ENCODE measurements around the gene FCRLA.

The FCRLA gene

GRCh38 chr1:161747801-161748200 lies 40.8 kb downstream of the FCRLA start:
- H3K9me3 ChIP-seq (ENCODE audit: insufficient read depth, low read length), result no peaks in the 10 kb centered on the region
- H3K27me3 ChIP-seq (ENCODE audit: low read length), result no peaks in the 10 kb centered on the region
- TF ChIP-seq CTCF (IDR thresholded peaks at IDR 0.05; ENCODE audit: insufficient read depth, low read length, poor library complexity, severe bottlenecking) (no peak), EZH2phosphoT487 (conservative IDR thresholded peaks at IDR 0.05; ENCODE audit: low read length) (no peak)
- no peak overlapping the region for H3K4me2 ChIP-seq (ENCODE audit: low read depth, low read length, poor library complexity, severe bottlenecking)
- no peak overlapping the region for H3K27ac ChIP-seq (ENCODE audit: low read depth, low read length)
- H3K79me2 ChIP-seq (ENCODE audit: insufficient read depth, low read length), result peaks cover 27% of the 10 kb centered on the region
- no peak overlapping the region for H3K9ac ChIP-seq (ENCODE audit: low read length)
- no peak overlapping the region for H2AFZ ChIP-seq (ENCODE audit: low read depth, low read length, severe bottlenecking)
- H3K9me2 ChIP-seq (replicated peaks; ENCODE audit: insufficient read depth, low read length), result no peaks in the 10 kb centered on the region
- H3K36me3 ChIP-seq (ENCODE audit: low read length), result peaks cover 7% of the 10 kb centered on the region; the same call in 1 of the 2 replicates
- no peak overlapping the region for H3K4me3 ChIP-seq (ENCODE audit: insufficient read depth, low read length, poor library complexity, severe bottlenecking)
- H3F3A ChIP-seq (ENCODE audit: insufficient read depth), result peaks cover 9% of the 10 kb centered on the region; the same call in 1 of the 2 replicates
- no peaks in the 10 kb centered on the region for H4K20me1 ChIP-seq (ENCODE audit: low read depth, low read length)

GRCh38 chr1:161749509-161750407 lies 42.7 kb downstream of the FCRLA start, which contains the start of gene DUSP12:
Gene DUSP12 (plus strand): TSS chr1:161749786. CDS start chr1:161749802, 16 bp downstream.
- no peaks in the 10 kb centered on the region for H4K20me1 ChIP-seq (ENCODE audit: low read depth, low read length)
- H2AFZ ChIP-seq (ENCODE audit: low read depth, low read length, severe bottlenecking), result peak within 1 kb of the TSS; percentile 95
- H3K27ac ChIP-seq (ENCODE audit: low read depth, low read length), result peak within 1 kb of the TSS; percentile 58
- H3K27me3 ChIP-seq (ENCODE audit: low read length), result no peaks in the 10 kb centered on the region
- no peaks in the 10 kb centered on the region for H3K9me2 ChIP-seq (replicated peaks; ENCODE audit: insufficient read depth, low read length)
- TF ChIP-seq EZH2phosphoT487 (conservative IDR thresholded peaks at IDR 0.05; ENCODE audit: low read length) (no peak), CTCF (IDR thresholded peaks at IDR 0.05; ENCODE audit: insufficient read depth, low read length, poor library complexity, severe bottlenecking) (peak; percentile 30)
- H3K9ac ChIP-seq (ENCODE audit: low read length), result peak within 1 kb of the TSS; percentile 84
- peaks cover 13% of the 10 kb centered on the region; the same call in 1 of the 2 replicates for H3F3A ChIP-seq (ENCODE audit: insufficient read depth)
- no peaks in the 10 kb centered on the region for H3K9me3 ChIP-seq (ENCODE audit: insufficient read depth, low read length)
- H3K4me2 ChIP-seq (ENCODE audit: low read depth, low read length, poor library complexity, severe bottlenecking), result peak within 1 kb of the TSS; percentile 93
- peaks cover 18% of the 10 kb centered on the region for H3K36me3 ChIP-seq (ENCODE audit: low read length)
- peak within 1 kb of the TSS; percentile 82 for H3K4me3 ChIP-seq (ENCODE audit: insufficient read depth, low read length, poor library complexity, severe bottlenecking)
- peaks cover 27% of the 10 kb centered on the region for H3K79me2 ChIP-seq (ENCODE audit: insufficient read depth, low read length)

GRCh38 chr1:161763522-161764098 lies 56.6 kb downstream of the FCRLA start:
- H2AFZ ChIP-seq (ENCODE audit: low read depth, low read length, severe bottlenecking), result peak overlapping the region; percentile 44
- no peaks in the 10 kb centered on the region for H3K9me2 ChIP-seq (replicated peaks; ENCODE audit: insufficient read depth, low read length)
- H3K4me3 ChIP-seq (ENCODE audit: insufficient read depth, low read length, poor library complexity, severe bottlenecking), result no peak overlapping the region
- H3K27ac ChIP-seq (ENCODE audit: low read depth, low read length), result no peak overlapping the region
- no peaks in the 10 kb centered on the region for H3K27me3 ChIP-seq (ENCODE audit: low read length)
- no peaks in the 10 kb centered on the region for H4K20me1 ChIP-seq (ENCODE audit: low read depth, low read length)
- peak overlapping the region; percentile 37 for H3K4me2 ChIP-seq (ENCODE audit: low read depth, low read length, poor library complexity, severe bottlenecking)
- H3K9ac ChIP-seq (ENCODE audit: low read length), result no peak overlapping the region
- TF ChIP-seq EZH2phosphoT487 (conservative IDR thresholded peaks at IDR 0.05; ENCODE audit: low read length), result no peak
- peak; percentile 90 for TF ChIP-seq CTCF (IDR thresholded peaks at IDR 0.05; ENCODE audit: insufficient read depth, low read length, poor library complexity, severe bottlenecking)
- H3K79me2 ChIP-seq (ENCODE audit: insufficient read depth, low read length), result peaks cover 26% of the 10 kb centered on the region
- H3K36me3 ChIP-seq (ENCODE audit: low read length), result no peaks in the 10 kb centered on the region
- no peaks in the 10 kb centered on the region for H3K9me3 ChIP-seq (ENCODE audit: insufficient read depth, low read length)
- H3F3A ChIP-seq (ENCODE audit: insufficient read depth), result peaks cover 20% of the 10 kb centered on the region
